ENCODE results near the gene PSMG3.

DNA sequence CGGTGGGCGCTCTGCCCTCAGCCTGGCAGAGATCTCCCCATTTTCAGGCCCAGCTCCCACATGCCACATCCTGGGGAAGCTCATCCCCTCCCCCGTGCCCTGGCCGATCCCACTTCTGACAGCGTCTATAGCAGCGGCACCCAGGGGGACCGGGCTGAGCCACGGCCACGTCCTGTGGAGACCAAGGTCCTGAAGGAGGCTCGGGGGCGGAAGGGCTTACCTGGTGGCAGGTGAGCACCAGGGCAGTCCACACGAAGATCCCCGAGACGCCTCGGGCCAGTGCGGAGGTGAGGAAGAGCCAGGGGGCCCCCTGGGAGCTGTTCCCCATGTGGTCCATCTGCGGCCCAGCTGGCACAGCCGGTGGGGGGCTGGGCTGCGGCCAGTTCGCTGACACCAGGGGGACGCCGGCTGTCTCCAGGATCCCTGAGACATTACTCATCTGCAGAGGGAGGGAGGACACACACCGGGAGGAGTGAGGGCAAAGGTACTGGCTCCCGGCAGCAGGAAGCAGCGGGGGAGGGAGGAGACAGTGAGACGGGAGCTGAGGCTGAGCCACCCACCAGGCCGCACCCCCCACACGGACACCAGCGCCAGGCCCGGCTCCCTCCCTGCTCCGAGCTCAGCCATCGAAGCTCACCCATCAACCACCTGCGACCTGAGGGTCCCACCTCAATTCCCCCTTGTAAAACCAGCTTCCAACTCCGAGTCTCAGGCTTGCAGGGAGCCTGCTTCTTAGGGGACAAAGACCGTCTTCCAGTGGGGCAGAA, 14.6 kb downstream of the PSMG3 start:
- no peak for TF ChIP-seq CTCF (IDR thresholded peaks at IDR 0.05; ENCODE audit: control extremely low read depth in 1 of 3, insufficient read depth in 1 of 3, low read depth in 1 of 3, low read length in 3 of 3)
- no peak for TF ChIP-seq CBX5 (IDR thresholded peaks at IDR 0.05; ENCODE audit: low read depth, low read length)
- no peak for TF ChIP-seq POLR2A (IDR thresholded peaks at IDR 0.05; ENCODE audit: control extremely low read depth in 1 of 2, low read depth in 2 of 2, low read length in 2 of 2)
- no peak for TF ChIP-seq EZH2 (IDR thresholded peaks at IDR 0.05; ENCODE audit: low read depth, low read length, severe bottlenecking)
- TF ChIP-seq EGR1 (IDR thresholded peaks at IDR 0.05; ENCODE audit: borderline replicate concordance, low read depth, low read length) = no peak
- TF ChIP-seq, protein P1, sequence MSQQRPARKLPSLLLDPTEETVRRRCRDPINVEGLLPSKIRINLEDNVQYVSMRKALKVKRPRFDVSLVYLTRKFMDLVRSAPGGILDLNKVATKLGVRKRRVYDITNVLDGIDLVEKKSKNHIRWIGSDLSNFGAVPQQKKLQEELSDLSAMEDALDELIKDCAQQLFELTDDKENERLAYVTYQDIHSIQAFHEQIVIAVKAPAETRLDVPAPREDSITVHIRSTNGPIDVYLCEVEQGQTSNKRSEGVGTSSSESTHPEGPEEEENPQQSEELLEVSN (IDR thresholded peaks at IDR 0.05) = no peak
- no peak for TF ChIP-seq CREB1 (IDR thresholded peaks at IDR 0.05)
- no peak for TF ChIP-seq BACH1 (IDR thresholded peaks at IDR 0.05; ENCODE audit: low read length)
- no peak for TF ChIP-seq GTF2F1 (IDR thresholded peaks at IDR 0.05; ENCODE audit: borderline replicate concordance, low read depth, low read length)
- no peak for TF ChIP-seq BCL11A (IDR thresholded peaks at IDR 0.05; ENCODE audit: low read depth in 2 of 2, low read length in 2 of 2)
- TF ChIP-seq KDM1A (IDR thresholded peaks at IDR 0.05; ENCODE audit: borderline replicate concordance, low read length) = no peak; the same call in 1 of the 2 replicates
- TF ChIP-seq HDAC6 (IDR thresholded peaks at IDR 0.05; ENCODE audit: low read depth, low read length) = no peak
- no peak for TF ChIP-seq RNF2 (IDR thresholded peaks at IDR 0.05; ENCODE audit: borderline replicate concordance, low read depth, low read length, missing control alignments, poor library complexity, severe bottlenecking)
- no peak for TF ChIP-seq CTBP2 (IDR thresholded peaks at IDR 0.05; ENCODE audit: borderline replicate concordance, insufficient read depth, insufficient read length, low read length)
